Fibroblast of gingiva (primary cell): ENCODE results near the gene MGAM2.

Source experiments
- DNase-seq: peaks from one replicate; pipeline ENCODE4 v3.0.0-alpha.2; 2011; ENCODE audit warnings: low read depth

The MGAM2 gene

DNA sequence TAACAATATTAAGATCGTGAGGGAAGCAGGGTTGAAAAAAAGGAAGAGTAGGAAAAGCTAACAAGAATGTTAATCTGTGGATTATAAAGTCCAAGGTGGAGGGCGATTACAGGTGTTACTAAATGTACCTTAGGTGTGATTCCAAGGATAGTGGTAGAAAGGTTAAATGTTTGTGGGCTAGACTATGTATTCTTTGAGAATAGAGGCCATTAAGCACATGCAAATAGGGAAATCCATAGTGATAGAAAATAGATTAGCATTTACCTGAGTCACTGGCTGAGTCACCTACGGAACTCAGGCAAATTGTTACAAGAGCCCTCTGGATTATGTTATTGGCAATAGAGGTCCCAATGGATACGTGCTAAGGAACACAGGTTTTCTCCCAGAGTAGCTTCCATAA is 9.0 kb downstream of the MGAM2 start:
- DNase-seq = no peak

DNA sequence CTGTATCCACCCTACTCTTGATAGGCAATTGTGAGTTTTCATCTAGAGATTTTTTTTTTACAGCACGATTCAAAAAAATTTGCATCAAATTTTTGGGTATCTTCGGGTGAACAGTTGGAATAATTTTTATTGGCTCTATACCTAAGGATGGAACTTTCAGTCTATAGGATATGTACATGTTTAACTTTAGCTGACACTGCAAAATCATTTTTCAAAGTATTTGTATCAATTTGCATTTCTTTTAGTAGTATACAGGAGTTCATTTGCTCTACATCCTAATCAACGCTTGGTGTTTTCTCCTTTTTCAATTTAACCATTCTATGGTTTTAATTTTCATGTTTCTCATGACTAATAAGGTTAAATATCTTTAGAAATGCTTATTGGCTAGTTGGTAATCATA is 11.7 kb downstream of the MGAM2 start:
- no peak for DNase-seq

DNA sequence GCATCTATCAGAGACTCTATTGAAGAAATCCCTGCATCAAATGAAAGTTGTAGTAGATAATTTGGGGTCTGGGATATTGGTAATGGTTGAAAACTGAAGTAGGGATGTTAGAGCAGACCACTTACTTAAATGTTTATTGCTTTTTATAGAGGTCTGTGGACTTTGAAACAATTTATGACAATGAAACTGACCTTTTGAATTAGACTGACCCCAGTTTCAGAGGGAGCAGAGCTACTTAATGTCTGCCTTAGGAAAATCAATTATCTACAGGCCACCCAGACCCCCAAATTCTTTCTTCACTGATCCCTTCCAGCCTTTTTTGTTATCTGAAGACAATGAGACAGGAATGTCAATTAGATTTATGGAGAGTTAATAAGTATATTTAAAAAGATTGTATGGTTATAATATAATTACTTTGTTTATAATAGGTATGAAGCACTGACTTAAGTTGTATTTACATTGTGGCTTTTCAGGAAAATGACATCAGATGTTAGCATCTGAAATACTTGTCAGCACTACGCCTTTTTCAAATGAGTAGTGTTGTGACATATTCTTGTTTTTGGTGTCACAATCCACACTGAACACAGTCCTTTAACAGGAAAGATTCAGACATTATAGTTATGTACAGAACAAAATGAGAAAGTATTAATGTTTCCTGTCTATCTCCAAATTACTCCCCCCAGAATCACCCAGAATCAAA is 13.9 kb downstream of the MGAM2 start:
- no peak for DNase-seq

DNA sequence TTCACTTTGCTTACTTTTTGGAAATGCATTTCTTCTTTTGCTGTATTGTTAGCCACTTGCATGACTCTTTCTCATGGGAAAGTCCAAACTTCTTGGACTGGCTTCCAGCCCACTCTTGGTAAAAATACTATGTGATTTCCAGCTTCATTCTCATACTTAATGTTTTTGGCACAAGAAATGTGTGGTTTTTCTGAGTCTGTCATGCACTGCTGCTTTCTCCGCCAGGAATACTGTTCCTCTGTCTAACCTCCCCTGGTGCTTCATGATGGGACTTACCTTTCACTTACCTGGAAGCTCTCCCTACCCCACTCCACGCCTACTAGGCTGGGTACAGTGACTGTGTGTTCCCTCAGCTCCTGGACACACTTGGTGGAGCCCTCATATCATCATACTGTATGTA is 18.7 kb downstream of the MGAM2 start:
- no peak for DNase-seq

DNA sequence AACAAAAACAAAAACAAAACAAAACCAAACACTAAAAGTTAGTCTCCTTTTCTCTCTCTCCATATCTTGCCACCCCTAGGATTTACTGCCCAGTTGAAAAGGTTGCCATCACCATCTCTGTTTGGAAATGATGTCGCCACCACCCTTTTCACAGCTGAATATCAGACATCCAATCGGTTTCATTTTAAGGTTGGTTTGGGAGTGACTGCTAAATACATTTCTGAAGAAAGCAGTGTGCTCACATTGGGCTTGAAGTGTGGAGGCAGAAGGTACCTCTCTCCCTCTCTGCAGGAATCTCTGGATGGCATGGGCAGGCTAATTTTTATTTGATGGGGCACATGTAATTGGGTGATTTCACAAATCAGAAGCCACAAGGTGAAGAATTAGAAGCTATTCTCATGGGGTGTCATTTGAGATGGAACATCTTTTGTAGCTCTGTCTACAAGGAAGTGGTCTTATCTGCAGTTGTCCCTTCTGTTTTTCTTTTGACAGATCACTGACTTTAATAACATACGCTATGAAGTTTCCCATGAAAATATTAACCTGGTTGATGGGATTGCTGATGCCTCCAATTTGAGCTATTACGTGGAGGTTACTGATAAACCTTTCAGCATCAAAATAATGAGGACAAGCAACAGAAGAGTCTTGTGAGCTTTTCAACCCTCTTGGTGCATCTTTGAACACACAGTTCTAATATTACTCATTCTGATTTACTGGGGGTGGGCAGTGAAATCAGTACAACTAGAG is 20.1 kb downstream of the MGAM2 start:
- no peak for DNase-seq

DNA sequence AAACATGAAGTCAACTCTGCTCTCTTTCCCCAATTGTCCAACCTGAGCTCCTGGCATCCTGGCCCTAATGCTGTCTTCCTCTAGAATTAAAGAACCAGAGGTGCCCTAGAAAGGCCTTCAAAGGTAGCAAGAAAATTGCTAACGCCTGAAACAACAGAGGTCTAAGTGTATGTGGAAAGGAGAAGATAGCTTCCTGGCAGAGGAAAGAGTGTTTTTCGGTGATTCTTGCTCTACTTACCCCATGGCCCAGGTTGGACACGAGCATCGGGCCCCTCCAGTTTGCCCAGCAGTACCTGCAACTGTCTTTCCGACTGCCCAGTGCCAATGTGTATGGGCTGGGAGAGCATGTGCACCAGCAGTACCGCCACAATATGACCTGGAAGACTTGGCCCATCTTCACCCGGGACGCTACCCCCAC is 22.2 kb downstream of the MGAM2 start:
- DNase-seq = no peak

DNA sequence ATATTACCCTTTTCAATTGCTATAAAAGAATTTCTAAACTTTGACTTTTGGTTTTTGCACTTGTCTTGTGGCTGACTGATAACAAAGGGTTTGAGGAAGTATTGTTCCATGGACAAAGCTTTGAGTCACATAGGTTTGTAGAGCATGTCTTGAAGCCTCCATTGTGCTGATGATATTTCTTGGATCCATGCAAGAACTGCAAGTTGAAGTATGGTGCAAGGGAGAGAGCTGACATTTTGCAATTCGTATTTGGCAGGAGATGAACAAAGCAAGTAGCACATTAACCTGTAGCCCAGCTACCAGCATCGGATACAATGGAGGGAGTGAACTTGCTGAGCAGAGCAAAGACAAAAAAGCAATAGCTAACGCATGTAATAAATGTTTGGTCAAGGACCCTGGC is 23.4 kb downstream of the MGAM2 start:
- no peak for DNase-seq

DNA sequence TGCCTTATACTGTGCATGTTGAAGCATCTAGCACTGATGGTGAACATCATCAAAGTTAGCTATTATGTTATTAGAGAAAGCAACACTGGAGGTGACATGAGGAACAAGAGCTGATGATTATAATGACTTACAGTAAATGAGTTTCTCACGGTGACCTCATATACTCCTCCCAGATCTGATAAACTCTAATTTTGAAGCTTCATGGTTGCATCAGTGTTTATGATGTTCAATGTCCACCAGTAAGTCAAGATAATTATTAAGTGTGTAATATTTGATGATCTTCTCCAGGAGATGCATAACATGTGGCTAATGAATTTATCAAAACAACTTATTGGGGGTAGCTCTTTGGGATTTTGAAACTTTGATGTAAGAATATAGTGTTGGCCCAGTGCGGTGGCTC is 27.5 kb downstream of the MGAM2 start:
- no peak for DNase-seq

DNA sequence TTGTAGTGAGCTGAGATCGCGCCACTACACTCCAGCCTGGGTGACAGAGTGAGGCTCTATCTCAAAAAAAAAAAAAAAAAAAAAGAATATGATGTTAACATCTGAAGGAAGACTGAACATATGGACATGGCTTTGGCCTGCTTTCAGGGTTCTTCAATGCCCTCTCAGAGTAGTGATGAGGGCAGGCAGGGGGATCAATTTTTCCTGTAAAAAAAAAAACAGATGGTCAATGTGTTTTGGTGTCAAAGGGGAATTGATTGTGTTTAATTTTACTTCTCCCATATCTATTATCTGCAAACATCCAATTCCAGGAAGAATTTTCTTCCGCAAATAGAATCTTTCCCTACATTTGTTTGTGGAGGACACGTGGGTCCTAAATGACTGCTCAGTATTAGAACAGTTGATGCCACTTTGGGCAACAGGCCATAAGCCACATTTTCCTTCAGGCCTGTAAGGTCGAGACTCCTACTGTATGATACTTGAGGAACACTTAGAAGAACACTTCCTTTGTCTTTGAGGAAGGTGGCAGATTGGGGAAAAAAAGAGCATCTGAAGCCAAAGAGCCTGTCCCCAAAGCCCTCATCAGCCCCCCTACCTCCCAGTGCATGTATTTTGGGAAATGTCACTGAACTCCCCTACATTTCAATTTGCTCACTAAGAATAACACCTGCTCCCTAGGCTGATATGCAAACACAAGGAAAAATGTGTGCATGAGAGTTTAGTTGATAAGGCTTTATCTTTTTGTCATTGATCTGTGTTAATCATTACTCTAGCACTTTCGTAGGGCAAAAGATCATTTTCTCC is 28.3 kb downstream of the MGAM2 start:
- no peak for DNase-seq

DNA sequence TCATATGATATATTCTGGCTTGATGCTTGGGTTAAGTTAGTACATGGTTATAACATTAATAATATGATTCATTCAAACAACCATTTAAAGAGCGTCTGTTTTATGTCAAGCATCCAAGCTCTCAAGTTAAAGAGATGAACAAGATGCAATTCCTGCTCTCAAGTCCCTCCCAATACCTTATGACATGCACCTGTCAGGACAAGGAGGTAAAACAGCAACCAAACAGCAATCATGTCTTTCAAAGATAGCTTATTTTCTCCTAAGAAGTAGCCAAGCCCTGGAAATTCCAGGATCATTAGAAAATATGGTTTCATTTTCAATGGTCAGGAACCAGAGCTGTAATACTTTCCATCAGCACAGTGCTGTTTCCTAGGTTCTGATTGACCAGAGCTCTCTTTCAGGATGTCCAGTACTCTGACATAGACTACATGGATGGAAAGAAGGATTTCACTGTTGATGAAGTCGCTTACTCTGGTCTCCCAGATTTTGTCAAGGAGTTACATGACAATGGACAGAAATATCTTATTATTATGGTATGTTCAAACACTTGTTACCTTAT is 29.0 kb downstream of the MGAM2 start:
- no peak for DNase-seq

DNA sequence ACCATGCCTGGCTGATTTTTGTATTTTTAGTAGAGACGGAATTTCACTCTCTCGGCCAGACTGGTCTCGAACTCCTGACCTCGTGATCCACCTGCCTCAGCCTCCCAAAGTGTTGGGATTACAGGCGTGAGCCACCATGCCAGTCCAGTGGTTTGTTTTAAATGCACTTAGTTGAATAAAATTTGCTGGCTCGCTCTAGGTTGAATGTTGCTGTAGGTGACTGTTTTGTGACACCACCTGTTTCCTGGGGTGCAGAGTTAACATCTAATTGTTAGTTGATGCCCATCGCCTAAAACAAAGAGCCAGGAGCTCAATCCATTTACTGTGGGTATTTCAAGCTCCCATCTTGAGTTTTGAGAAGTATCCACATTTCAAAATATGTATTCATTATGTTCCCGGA is 31.2 kb downstream of the MGAM2 start:
- no peak for DNase-seq

DNA sequence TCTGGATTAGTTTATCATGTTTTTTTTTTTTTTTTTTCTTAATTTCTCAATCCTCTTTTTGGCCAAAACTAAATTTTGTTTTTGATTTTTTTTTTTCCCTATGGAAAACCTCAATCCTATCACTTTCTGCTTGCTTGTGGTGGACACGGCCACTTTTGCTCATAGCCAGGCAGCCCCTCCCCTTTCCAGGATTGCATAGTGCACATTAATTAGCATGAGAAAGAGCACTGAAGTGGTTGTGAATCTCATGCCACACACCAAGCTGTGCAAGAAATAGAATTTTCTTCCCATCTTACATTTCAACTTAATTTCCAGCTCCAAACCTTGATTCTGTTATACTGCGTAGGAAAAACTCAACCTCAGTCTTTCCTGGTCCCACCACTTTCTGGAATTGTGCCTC is 34.6 kb downstream of the MGAM2 start:
- no peak for DNase-seq

DNA sequence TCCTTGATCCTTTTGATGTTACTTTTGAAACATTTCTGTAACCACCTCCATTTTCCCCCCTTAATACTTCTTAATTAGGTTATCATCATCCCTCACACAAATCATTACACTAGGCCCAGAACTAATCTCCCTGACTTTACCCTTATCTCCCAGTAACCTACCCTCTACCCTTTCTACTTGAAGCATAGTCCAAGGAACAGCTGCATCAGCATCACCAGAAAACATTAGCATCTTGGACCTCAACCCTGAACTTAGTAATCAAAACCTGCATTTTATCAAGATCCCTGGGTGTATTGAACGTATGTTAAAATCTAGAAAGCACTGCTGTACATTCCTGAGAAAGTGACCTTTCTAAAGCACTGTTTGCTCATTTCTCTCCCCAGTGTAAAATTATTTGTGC is 38.8 kb downstream of the MGAM2 start:
- DNase-seq = no peak

DNA sequence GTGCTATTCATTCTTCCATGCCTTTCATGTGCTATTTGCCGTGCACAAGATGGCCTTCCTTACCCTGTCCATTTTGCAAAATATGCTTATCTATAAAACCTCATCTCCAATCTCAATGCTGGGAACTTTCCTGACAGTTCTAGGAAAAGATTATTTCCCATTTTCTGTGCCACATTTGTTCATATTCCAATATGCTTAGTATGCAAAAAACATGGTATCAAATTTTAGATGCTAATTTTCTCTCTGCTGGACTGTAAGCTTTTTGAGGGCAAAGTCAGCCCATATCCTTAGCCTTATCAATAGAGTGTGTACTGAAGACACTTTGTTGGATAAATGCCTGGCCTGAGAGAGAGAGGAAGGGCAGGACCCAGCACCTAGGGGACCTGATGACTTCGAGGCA is 39.4 kb downstream of the MGAM2 start:
- DNase-seq = no peak

DNA sequence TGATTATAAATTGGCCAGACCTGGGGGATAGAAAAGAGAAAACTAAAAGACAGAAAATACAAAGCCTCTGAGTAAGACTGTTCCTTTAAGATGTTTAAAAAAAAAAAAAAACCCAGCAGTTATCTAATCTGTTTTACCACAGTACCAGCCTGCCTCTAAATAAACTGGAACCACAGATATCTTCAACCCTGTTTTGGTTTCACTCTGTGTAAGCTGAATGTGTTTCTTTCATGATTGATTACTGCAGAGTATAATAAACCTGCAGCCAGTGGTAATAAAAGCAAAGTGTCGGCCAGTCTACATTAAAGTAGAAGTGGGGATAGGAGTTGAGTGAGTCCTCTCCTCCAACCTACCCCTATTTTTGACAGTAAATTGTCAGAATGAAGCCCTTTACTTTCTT is 40.6 kb downstream of the MGAM2 start:
- DNase-seq = no peak

DNA sequence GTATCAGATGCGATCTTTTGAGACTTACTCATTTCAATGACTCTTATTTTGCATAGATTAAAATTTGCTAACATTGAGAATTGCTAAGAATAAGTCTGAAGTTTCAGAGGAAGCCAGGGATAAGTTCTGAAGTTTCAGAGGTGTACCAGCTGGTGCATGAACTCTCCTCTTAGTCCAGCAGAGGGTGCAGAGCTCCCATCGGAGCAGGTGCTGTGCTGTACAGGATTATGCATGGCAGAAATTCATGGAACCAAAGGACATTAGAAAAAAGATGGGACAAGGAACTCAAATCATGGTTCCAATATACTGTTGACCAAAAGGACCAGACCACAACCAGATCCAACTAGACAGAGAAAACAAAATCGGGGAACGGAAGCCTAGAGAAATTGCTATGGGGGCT is 41.9 kb downstream of the MGAM2 start:
- no peak for DNase-seq

DNA sequence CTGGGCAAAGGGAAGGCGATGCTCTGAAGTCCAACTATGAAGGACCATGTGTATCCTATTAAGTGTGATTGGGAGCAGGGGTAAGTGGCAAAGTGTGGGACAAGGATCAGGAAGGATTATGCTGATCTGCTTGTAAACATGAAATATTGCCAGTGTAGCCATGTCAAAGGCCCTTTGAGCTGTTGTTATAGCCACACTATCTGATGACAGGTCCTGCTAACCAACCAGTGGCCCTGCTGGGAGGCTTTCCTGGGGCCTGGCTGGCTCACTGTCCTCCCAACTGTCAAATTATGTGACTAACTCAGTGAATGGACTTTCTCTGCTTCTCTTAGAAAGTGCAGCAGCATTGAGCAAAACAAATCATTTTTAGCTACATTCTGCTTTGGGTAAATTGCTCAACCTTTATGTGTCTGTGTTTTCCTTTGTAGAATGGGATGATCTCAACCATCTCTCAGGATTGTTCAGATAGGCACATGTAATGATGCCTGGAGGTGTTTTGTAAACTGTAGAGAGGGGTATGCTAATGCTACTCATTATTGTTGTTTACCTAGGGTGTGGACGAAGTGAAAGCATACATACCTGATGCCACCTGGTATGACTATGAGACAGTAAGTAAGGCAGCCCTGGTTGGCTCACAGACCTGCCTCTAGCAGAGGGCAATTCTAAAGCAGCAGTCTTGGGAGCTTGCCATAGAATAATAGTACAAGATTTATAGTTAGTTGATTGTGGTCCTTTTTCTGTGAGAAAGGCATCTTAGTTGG is 47.4 kb downstream of the MGAM2 start:
- DNase-seq = no peak

DNA sequence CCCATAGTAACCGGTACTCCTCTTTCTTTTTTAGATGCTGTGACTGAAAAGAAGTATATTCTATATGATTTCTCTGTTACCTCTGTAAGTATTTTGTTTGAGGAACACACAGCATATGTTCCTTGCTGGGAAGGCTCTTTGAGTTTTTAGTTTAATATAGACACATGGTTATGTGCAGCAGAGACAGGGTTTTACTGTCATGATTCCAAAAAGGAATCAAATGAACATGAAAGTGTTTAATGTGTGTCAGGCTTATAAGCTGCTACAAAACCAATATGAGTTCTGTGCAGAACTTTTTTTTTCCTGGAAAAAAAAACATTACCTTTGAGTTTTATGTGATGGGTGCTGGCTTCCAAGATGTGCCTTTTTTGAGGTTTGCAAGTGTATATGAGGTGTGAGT is 50.4 kb downstream of the MGAM2 start:
- DNase-seq = no peak

DNA sequence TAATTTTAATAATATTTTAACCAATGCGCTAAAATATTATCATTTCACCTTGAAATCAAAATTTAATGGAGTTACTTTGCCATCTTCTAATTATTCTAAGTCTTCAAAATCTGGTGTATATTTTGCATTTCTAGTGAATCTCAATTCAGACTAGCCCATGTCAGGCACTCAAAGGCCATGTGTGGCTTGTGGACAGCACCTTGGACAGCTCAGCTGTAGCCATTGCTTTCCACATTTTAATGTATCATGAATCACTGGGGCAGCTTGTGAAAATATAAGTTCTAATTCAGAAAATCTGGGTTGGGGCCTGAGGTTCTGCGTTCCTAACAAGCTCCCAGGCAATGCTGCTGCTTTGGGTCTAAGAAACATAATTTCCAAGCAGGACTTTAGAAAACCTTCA is 57.2 kb downstream of the MGAM2 start:
- no peak for DNase-seq

DNA sequence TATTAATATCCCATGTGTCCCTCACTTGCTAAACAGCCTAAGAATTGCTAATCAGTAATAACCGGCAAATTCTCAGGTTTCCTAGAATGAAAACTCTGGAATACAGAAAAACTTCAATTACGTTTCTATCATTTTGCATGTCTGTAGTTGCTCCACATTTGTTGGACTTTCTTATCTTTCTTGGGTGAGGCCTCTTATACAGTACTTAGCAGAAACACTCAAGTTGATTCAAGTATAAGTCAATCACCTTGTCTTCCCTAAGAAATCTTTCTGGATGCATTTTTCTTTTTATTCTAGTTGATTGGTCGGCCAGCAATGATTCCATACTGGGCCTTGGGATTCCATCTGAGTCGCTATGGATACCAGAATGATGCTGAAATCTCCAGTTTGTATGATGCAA is 61.4 kb downstream of the MGAM2 start:
- DNase-seq = no peak

DNA sequence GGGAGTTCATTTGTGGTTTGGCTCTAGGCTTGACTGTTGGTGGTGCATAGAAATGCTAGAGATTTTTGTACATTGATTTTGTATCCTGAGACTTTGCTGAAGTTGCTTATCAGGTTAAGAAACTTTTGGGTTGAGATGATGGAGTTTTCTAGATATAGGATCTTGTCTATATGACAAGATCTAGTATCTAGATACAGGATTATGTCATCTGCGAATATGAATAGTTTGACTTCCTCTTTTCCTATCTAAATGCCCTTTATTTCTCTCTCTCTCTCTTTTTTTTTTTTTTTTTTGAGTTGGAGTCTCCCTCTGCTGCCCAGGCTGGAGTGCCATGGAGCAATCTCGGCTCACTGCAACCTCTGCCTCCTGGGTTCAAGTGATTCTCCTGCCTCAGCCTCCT is 62.9 kb downstream of the MGAM2 start:
- DNase-seq = no peak

DNA sequence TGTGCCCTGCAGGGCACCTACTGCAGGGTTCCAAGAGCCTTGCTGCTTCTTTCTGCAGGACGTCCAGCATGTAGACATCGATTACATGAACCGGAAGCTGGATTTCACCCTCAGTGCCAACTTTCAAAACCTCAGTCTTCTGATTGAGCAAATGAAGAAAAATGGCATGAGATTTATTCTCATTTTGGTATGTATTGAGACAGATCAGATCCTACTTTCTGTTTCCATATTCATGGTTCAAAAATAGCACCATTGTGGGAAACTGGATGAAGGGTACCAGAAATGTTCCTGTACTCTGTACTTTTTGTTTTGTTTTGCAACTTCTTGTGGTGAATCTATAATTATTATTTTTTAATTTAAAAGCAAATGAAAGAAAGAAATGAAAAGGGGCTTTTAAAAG is 64.1 kb downstream of the MGAM2 start:
- DNase-seq = no peak
